GM21526 (cell line): ENCODE measurements around the gene CACNA1H.

ENCODE experiments used
- ATAC-seq: cut with Tn5 transposase; IDR thresholded peaks from one replicate; pipeline ENCODE4 v1.9.1; 2021; ENCODE audit warnings: moderate library complexity; ENCODE audit not compliant: unreplicated experiment, low FRiP score

Gene CACNA1H

DNA sequence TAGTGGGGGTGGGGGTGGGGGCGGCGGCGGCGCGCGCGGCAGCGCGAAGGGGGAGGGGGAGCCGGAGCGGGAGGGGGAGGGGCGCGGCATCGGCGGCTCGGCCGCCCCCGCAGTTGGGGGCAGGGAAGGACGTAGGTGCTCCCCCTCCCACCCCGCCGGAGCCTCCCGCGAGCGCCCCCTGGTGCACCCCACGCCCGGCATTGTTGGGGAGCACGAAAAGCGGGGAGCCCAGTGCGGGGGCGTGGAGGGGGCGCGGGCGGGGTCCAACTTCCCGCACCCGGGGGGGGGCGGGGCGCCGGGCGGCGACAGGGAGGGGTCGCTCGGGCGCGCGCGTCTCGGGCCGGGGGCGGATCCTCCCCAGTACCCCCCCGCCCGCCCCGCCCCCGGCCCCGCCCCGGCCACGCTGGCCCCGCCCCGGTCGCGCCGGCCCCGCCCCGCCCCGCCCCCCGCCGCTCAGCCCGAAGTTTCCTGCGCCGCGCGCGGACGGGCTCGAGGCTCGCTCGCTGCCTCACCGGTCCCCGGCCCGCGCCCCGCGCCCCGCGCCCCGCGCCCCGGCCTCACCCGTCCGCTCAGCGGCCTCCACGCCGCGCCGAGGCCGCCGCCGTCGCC, at the start of gene CACNA1H:
TSS of gene CACNA1H (plus strand) at position 456 of the 609 bp plus-strand sequence. CDS start 632 bp downstream, outside the sequence.
- ATAC-seq = no peak

GRCh38 chr16:1103636-1103980, 49.3 kb upstream of the CACNA1H start:
- no peak for ATAC-seq

DNA sequence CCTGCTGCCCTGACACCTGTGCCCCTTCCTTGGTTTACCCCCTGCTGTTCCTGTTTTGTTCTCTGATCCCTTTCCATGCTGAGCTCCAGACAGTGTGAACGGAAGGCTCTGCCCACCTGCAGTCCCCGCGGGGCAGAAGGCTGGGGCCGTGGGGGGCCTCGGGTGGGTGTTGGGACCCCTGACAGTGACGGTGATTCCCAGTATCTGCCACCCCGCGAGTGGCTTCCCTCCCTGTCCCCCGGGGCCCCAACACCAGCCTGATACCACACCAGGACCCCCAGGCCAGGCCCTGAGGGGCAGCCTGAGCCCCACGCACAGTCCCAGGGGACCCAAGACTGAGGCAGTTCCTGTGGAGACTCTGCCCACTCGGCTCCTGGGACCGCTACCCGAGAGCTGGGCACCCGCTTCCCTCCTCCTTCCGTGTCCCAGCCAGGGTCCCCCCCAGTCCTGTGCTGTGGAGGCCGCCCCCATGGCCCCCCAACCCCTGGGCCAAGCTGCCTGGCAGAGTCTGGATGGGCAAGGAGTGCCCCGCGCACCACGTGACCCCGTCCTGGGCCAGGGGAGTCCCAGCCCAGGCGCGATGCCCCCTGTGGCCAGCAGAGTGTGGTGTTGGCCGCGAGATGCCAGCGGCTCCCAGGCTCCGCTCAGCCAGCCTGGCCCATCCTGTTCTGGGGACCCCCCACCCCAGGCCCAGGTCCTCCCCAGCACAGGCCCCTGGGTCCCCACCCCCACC, 46.9 kb upstream of the CACNA1H start:
- ATAC-seq = no peak

DNA sequence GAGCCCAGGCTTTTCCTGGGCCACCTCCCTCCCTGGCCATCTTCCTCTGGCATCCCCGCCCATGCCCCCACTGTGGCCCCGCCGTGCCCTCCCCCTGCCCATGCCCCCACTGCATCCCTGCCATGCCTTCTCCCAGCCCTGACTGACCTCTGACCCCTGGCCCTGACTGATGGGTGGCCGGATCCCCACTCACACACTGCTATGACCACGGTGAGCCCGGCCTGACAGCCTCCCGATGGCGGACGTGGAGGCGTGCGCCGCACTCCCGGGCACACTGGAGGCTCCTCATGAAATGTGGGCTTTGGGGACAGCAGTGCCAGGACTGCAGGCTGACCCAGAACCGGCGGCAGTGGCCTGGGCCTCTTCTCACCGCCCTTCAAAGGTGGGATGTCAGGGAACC, 46.2 kb upstream of the CACNA1H start:
- ATAC-seq = no peak

GRCh38 chr16:1107141-1107540, 45.8 kb upstream of the CACNA1H start:
- ATAC-seq = no peak

DNA sequence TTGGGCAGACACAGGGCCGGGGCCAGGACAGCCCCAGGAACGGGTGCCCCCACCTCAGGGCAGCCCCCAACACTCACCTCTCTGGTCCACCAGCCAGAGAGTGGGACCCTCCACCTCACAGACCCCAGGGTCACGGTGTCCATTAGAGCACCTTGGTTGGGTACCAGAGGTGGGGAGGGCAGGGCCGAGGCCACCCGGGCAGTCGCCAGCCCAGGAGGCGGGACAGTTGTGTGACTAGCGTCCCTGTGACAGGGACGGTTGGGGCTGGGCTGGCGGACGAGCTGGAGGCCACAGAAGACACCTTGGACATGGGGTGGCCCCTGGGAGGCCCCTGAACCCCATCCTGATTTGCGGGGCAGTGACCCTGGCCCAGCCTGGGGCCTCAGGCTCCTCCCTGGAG, 45.2 kb upstream of the CACNA1H start:
- no peak for ATAC-seq

DNA sequence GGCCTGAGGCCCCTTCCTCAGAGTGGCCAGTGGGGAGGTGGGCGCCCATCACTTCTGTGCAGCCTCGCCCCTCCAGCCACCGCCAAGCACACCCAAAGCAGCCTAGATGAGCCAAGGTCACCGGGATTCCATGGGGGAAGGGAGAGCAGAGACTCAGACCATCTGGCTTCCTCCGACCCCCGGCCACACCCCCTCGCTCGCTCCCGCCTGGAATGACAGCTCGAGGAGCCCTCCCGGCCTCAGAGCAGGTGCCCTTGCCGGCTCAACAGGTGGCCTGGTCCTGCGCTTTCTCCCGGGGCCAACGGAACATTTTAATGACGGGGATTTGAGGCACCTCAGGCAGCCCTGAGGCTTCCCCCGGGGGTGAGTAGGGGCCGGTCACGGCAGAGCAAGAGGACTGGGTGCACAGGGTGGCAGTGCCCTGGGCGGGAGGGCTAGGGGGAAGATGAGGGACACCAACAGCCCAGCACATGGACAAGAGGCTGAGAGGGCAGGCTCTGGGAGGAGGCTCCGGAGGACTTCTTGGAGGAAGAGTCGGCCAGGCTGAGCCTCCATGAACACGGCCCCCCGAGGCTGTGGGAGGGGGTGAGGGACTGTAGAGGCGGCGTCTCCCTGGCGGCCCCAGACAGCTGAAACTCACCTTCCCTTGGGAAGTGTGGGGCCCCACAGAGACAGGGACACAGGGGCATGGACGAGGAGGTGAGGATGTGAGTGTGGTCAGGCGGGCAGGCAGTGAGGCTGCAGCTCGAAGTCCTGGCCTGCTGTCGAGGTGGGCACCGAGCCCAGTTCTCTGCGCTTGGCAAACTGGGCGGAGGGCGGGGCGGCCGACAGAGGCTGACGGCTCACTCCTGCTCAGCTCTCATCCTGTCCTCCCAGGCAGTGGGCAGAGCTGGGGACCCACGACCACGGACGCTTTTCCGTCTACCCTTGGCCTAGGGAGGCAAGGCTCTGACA, 44.3 kb upstream of the CACNA1H start:
- no peak for ATAC-seq

GRCh38 chr16:1109648-1110047, 43.3 kb upstream of the CACNA1H start:
- ATAC-seq = no peak

- ATAC-seq = no peak
Measured at GRCh38 chr16:1112506-1113184, 40.3 kb upstream of the CACNA1H start.

DNA sequence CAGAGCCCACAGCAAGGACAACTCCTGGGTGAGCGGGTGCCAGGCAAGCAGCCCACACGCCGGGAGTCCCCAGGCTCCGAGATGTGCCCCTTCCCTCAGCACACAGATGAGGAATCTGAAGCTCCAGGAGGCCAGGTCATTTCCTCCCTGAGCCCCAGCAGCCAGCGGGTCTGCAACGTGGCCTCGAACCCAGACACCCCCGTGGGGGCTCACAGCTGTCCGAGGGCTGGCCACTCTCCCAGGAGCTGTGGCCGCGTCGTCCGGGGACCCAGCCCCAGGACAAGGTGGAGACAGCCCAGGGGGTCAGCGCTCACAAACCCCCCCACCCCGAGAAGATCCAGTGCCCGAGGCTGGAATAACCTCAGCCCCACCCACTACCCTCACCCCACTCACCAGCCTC, 39.4 kb upstream of the CACNA1H start:
- no peak for ATAC-seq

DNA sequence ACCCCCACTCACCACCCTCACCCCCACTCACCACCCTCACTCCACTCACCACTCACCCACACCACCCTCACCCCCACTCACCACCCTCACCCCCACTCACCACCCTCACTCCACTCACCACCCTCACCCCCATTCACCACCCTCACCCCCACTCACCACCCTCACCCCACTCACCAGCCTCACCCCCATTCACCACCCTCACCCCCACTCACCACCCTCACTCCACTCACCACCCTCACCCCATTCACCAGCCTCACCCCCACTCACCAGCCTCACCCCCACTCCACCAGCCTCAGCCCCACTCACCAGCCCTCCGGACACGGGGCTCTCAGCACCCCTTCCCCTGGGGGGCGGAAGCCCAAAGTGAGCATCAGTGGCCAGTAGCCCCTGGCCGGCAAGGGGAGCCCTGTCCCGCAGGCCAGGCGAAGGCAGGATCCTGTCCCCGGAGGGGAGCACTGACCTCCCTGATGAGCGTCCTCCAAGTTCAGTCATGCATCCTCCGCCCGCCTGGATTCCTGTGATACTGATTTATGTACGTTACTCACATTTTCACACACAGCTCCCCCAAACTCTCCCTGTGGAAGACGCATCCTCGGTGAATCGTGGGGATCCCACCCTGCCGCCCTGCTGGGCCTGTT, 38.9 kb upstream of the CACNA1H start:
- no peak for ATAC-seq

- ATAC-seq = no peak
Measured at GRCh38 chr16:1116693-1117077, 36.2 kb upstream of the CACNA1H start.

- no peak for ATAC-seq
Measured at GRCh38 chr16:1117176-1117900, 35.6 kb upstream of the CACNA1H start.

DNA sequence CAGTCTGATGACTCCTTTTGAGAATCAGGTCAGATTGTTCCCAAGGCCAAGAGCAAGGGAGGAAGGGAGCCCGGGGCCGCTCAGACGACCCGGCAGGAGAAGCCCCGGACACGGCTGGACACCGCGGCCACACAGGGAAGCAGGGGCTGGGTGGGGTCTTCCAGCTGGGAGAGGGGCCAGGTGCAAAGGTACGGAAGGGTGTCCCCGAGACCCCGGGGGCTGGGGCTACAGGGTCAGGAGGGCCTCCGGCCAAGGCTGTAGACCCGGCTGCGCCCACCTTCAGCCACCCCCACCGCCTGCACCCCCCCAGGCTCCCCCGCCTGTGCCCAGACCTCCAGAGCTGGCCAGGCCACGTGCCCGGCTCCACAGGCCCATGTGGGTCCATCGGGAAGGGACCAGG, 35.0 kb upstream of the CACNA1H start:
- ATAC-seq = no peak

DNA sequence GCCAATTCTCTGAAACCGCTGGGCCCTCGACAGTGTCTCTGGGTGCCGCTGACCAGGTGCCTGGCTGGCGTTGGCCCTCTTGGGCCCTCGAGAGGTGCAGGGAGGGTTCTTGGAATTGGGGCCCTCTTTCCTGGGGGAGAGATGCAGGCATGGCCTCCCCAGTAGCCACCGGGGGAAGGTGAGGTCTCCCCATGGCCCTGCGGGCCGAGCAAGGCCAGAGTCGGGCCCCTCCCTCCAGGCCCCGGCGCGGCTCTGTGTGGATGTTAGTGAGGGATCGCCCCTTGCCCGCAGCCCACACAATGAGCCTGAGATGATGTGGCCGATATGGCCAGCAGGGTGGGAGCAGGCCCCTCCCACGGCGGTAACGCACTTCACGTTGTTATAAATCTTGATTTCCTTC, 33.8 kb upstream of the CACNA1H start:
- no peak for ATAC-seq

GRCh38 chr16:1119766-1120576, 32.9 kb upstream of the CACNA1H start:
- ATAC-seq = no peak

GRCh38 chr16:1120577-1120941, 32.3 kb upstream of the CACNA1H start:
- no peak for ATAC-seq

GRCh38 chr16:1121009-1121408, 31.9 kb upstream of the CACNA1H start:
- ATAC-seq = no peak
